ENCODE results near the gene UNC119. TPM values are rescaled to one million over a fixed set of nuclear protein-coding genes. Genes with fewer than 3 reads are reported as not detected.

Gene UNC119
- total RNA-seq, 1 donor from 2014 or later, result 27.7 TPM

DNA sequence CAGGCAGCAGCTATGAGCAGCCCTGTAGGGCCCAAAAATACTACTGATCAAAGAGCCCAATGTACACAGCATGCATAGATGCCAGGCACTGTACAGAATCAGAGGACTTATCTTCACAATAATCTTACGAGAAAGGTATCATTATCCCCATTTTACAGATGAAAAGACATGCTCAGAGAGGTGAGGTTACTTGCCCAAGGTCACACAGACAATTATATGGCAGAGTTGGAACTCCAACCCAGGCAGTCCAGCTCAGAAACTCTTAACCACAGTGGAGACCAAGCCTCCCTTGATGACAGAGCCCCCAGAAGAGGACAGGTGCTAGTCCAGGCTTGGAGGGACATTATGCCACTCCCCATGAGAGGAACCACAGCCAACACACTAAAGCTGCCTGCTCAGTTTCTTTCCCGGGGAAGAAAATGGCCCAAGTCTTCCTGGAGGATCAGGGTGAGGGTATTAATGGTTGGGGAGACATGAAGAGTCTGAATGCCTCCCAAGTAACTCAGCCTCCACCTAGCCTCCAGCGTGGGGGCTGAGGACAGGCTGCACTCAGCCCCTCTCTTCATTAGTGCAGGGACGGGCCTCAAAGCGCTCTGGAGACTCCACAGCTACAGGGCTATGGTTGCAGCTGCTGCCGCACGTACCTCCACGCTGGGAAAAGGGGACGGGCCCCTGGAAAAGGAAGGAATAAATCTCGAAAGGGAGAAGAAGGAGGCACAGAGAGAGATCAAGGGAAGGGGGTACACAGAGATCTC lies 826 bp downstream of the UNC119 start:
- H3K4me3 Mint-ChIP-seq (ENCODE audit: unreplicated experiment), result peak overlapping the region; percentile 91
- peaks cover 11% of the 10 kb centered on the region for H3K4me1 Mint-ChIP-seq (ENCODE audit: low read depth, unreplicated experiment)
- Histone ChIP-seq H3K27me3 (ENCODE audit: insufficient read depth, low read length) (no peaks in the 10 kb centered on the region), H3K79me2 (ENCODE audit: insufficient read depth, low read length) (peaks cover 5% of the 10 kb centered on the region), H3K9ac (ENCODE audit: low read length) (peak overlapping the region; percentile 74), H4K20me1 (ENCODE audit: insufficient read depth, low read length) (peaks cover 48% of the 10 kb centered on the region), H3K9me3 (ENCODE audit: insufficient read depth, low read depth, low read length) (no peaks in the 10 kb centered on the region), H3K4me2 (ENCODE audit: low read length) (peak overlapping the region; percentile 96), H3K4me1 (ENCODE audit: insufficient read depth, low read length) (peaks cover 7% of the 10 kb centered on the region), H2AFZ (ENCODE audit: low read depth, low read length) (peak overlapping the region; percentile 62), H3K27ac (ENCODE audit: low read depth, low read length) (no peak overlapping the region), H3K36me3 (ENCODE audit: insufficient read depth, low read length) (peaks cover 12% of the 10 kb centered on the region), H3K4me3 (ENCODE audit: insufficient read depth, low read depth, low read length) (peak overlapping the region; percentile 70)
- H3K27ac Mint-ChIP-seq (ENCODE audit: unreplicated experiment), result peak overlapping the region; percentile 15
- no peak for FAIRE-seq
- peaks cover 29% of the 10 kb centered on the region for H3K36me3 Mint-ChIP-seq (ENCODE audit: low read depth, unreplicated experiment)
- H3K9me3 Mint-ChIP-seq (ENCODE audit: unreplicated experiment), result no peaks in the 10 kb centered on the region
- TF ChIP-seq, protein P1, sequence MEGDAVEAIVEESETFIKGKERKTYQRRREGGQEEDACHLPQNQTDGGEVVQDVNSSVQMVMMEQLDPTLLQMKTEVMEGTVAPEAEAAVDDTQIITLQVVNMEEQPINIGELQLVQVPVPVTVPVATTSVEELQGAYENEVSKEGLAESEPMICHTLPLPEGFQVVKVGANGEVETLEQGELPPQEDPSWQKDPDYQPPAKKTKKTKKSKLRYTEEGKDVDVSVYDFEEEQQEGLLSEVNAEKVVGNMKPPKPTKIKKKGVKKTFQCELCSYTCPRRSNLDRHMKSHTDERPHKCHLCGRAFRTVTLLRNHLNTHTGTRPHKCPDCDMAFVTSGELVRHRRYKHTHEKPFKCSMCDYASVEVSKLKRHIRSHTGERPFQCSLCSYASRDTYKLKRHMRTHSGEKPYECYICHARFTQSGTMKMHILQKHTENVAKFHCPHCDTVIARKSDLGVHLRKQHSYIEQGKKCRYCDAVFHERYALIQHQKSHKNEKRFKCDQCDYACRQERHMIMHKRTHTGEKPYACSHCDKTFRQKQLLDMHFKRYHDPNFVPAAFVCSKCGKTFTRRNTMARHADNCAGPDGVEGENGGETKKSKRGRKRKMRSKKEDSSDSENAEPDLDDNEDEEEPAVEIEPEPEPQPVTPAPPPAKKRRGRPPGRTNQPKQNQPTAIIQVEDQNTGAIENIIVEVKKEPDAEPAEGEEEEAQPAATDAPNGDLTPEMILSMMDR (IDR thresholded peaks at IDR 0.05; ENCODE audit: insufficient read depth, low read depth, low read length), result no peak
- no peak for TF ChIP-seq EZH2 (IDR thresholded peaks at IDR 0.05; ENCODE audit: insufficient read depth, low read length)
- no peaks in the 10 kb centered on the region for H3K27me3 Mint-ChIP-seq (ENCODE audit: low read depth, unreplicated experiment)
- no peak for DNase-seq (ENCODE audit: low read depth)

DNA sequence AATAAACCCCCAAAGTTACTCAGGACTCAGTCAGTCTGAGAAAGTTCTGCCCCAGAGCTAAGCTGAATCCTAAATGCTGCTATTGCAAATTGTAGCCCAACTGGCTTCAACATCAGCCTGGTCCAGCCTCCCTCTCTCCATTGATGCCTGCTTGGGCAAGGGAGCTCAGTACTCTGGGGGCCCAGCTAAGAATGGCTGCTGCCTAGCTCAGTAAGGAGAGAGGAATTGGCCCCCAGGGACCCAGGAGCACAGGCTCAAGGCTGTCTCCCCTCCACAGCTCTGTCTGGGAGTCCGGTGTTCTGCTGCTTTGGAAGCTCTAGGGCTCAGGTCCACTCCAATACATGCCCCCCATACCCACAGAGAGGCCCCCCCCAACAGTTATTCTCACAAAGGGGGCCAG lies 1.6 kb downstream of the UNC119 start:
- H3K4me3 Mint-ChIP-seq (ENCODE audit: unreplicated experiment), result no peak overlapping the region
- H3K4me1 Mint-ChIP-seq (ENCODE audit: low read depth, unreplicated experiment), result peaks cover 11% of the 10 kb centered on the region
- H3K27me3 ChIP-seq (ENCODE audit: insufficient read depth, low read length), result no peaks in the 10 kb centered on the region
- TF ChIP-seq, protein P1 (IDR thresholded peaks at IDR 0.05; ENCODE audit: insufficient read depth, low read depth, low read length), result no peak
- no peak for TF ChIP-seq EZH2 (IDR thresholded peaks at IDR 0.05; ENCODE audit: insufficient read depth, low read length)
- no peak overlapping the region for H3K4me2 ChIP-seq (ENCODE audit: low read length)
- no peak overlapping the region for H3K9ac ChIP-seq (ENCODE audit: low read length)
- H2AFZ ChIP-seq (ENCODE audit: low read depth, low read length), result no peak overlapping the region
- FAIRE-seq (no peak), DNase-seq (ENCODE audit: low read depth) (no peak)
- H3K9me3 Mint-ChIP-seq (ENCODE audit: unreplicated experiment), result no peaks in the 10 kb centered on the region
- peaks cover 48% of the 10 kb centered on the region for H4K20me1 ChIP-seq (ENCODE audit: insufficient read depth, low read length)
- peaks cover 11% of the 10 kb centered on the region for H3K36me3 ChIP-seq (ENCODE audit: insufficient read depth, low read length)
- no peaks in the 10 kb centered on the region for H3K27me3 Mint-ChIP-seq (ENCODE audit: low read depth, unreplicated experiment)
- H3K79me2 ChIP-seq (ENCODE audit: insufficient read depth, low read length), result peaks cover 5% of the 10 kb centered on the region
- peaks cover 23% of the 10 kb centered on the region for H3K36me3 Mint-ChIP-seq (ENCODE audit: low read depth, unreplicated experiment)
- H3K9me3 ChIP-seq (ENCODE audit: insufficient read depth, low read depth, low read length), result no peaks in the 10 kb centered on the region
- no peak overlapping the region for H3K27ac ChIP-seq (ENCODE audit: low read depth, low read length)
- no peak overlapping the region for H3K27ac Mint-ChIP-seq (ENCODE audit: unreplicated experiment)
- H3K4me3 ChIP-seq (ENCODE audit: insufficient read depth, low read depth, low read length), result no peak overlapping the region
- H3K4me1 ChIP-seq (ENCODE audit: insufficient read depth, low read length), result peaks cover 7% of the 10 kb centered on the region
